ENCODE data around the gene SHROOM3.

DNA sequence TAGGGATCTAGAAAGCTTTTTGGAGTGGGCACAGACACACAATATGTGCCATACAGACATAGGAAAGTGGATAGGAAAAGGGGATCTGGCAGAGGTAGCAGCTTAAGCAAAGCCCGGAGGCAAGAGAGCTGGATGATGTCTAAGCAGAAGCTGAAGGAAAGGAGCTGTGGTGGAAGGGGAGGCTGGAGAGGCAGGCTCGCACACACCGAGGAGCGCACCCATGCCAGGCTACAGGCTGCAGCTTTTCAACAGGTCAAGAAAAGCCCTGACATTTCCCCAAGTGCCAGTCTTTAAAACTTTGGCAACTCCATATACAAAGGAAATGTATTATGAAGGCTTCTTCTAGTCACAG is 395.6 kb downstream of the SHROOM3 start:
- TF ChIP-seq, protein P1, sequence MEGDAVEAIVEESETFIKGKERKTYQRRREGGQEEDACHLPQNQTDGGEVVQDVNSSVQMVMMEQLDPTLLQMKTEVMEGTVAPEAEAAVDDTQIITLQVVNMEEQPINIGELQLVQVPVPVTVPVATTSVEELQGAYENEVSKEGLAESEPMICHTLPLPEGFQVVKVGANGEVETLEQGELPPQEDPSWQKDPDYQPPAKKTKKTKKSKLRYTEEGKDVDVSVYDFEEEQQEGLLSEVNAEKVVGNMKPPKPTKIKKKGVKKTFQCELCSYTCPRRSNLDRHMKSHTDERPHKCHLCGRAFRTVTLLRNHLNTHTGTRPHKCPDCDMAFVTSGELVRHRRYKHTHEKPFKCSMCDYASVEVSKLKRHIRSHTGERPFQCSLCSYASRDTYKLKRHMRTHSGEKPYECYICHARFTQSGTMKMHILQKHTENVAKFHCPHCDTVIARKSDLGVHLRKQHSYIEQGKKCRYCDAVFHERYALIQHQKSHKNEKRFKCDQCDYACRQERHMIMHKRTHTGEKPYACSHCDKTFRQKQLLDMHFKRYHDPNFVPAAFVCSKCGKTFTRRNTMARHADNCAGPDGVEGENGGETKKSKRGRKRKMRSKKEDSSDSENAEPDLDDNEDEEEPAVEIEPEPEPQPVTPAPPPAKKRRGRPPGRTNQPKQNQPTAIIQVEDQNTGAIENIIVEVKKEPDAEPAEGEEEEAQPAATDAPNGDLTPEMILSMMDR (conservative IDR thresholded peaks at IDR 0.05 in 1 of 2, IDR thresholded peaks at IDR 0.05 in 1 of 2; ENCODE audit: extremely low read depth in 1 of 2, insufficient read depth in 1 of 2, low read depth in 1 of 2, low read length in 2 of 2), result no peak
- no peak for TF ChIP-seq EZH2 (IDR thresholded peaks at IDR 0.05; ENCODE audit: borderline replicate concordance, low read length)

All from mammary epithelial cell (primary cell).